ENCODE measurements around the gene MSMO1. TPM values are rescaled to one million over a fixed set of nuclear protein-coding genes. Genes with fewer than 3 reads are reported as not detected.
"Not testable (repeated sequence)": the region's sequence is repeated elsewhere in the genome, so short reads cannot be mapped to it uniquely, and the experiment has no call there.

Gene MSMO1
- total and polyA plus RNA-seq, 12 donors, result 3.7 to 15.1 (median 9.0) TPM

DNA sequence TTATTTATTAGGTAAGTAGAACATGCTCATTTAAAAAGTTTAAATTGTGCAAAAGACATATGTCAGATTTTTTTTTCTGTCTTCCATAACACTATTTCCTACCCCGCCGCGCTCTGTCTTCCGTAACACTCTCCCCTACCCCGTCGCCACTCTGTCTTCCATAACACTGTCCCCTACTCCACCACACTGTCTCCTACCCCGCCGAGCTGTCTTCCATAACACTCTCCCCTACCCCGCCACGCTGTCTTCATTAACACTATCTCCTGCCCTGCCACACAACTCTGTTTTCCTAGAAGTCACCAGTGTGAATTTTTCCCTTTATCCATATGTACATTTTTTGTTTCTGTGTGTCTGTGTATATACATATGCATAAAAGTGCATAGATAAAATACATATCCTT, 4.4 kb downstream of the MSMO1 start:
- TF ChIP-seq, protein P1, sequence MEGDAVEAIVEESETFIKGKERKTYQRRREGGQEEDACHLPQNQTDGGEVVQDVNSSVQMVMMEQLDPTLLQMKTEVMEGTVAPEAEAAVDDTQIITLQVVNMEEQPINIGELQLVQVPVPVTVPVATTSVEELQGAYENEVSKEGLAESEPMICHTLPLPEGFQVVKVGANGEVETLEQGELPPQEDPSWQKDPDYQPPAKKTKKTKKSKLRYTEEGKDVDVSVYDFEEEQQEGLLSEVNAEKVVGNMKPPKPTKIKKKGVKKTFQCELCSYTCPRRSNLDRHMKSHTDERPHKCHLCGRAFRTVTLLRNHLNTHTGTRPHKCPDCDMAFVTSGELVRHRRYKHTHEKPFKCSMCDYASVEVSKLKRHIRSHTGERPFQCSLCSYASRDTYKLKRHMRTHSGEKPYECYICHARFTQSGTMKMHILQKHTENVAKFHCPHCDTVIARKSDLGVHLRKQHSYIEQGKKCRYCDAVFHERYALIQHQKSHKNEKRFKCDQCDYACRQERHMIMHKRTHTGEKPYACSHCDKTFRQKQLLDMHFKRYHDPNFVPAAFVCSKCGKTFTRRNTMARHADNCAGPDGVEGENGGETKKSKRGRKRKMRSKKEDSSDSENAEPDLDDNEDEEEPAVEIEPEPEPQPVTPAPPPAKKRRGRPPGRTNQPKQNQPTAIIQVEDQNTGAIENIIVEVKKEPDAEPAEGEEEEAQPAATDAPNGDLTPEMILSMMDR (IDR thresholded peaks at IDR 0.05), result no peak
- H3K27me3 ChIP-seq, result no peaks in the 10 kb centered on the region
- H3K4me1 ChIP-seq, result peaks cover 2 to 25% (median 12%) of the 10 kb centered on the region in 9 donors
- H3K27ac ChIP-seq, result no peak overlapping the region
- no peaks in the 10 kb centered on the region for H3K9me3 ChIP-seq
- no peak overlapping the region for H3K4me3 ChIP-seq
- ATAC-seq (no peak), DNase-seq (no peak)
- 79 to 86% methylated on average over 10 of the region's 10 CpGs for WGBS, 2 donors
- intact Hi-C loops (cut with DNase I), result no loop called here
- H3K36me3 ChIP-seq, result peaks cover 0 to 32% (median 0%) of the 10 kb centered on the region in 9 donors

DNA sequence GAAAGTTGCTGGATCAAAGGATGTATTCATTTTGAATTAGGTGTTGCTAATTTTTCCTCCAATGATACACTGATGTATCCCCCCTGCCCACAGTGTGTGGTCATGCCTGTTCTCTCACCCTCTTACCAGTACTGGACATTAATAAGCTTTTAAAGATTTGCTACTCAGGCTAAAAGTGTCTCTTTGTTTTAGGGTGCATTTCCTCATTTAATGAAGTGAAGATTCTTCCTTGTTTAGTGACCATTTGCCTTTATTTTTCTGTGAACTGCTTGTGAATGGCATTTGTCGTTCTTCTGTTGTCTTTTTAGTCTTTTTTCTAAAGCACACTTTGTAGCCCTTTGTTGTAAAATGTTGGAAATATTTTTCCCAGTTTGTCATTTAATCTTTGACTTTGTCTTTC, 5.0 kb downstream of the MSMO1 start:
- no peak overlapping the region for H3K4me3 ChIP-seq
- peaks cover 2 to 25% (median 12%) of the 10 kb centered on the region in 9 donors for H3K4me1 ChIP-seq
- intact Hi-C loops (cut with DNase I), result no loop called here
- TF ChIP-seq, protein P1 (IDR thresholded peaks at IDR 0.05), result no peak
- H3K27ac ChIP-seq, result no peak overlapping the region
- ATAC-seq (no peak), DNase-seq (no peak)
- no peaks in the 10 kb centered on the region for H3K9me3 ChIP-seq
- no peaks in the 10 kb centered on the region for H3K27me3 ChIP-seq
- WGBS, 2 donors, result 67 to 73% methylated on average over 1 of the region's 1 CpG
- peaks cover 0 to 38% (median 0%) of the 10 kb centered on the region in 9 donors for H3K36me3 ChIP-seq

DNA sequence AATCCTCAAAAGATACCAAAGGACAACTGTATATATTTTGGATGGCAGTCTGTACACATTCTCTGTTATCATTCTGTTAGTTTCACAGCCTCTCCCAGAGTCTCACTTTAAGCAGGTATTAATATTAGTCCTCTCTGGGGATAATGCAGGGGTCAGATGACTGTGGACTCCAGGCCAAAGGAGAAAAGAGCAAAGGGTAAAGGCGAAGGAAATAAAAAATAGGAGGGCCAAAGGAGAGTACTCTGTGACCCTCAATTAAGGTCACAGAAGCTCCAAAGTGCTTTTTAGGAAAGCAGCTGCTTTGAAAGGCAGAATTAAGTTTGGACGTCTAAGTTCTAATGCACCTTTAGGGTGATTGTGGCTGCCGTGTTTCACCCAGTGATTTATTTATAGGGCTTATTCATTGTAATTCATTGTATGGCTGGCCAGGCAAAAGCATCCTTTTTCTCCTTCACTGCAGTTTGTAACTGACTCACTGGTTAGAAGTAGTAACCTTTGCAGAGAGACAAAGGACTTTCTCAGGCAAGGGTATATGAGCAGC, 7.8 kb downstream of the MSMO1 start:
- intact Hi-C loops (cut with DNase I), result no loop called here
- Histone ChIP-seq H3K27me3 (no peaks in the 10 kb centered on the region), H3K9me3 (no peaks in the 10 kb centered on the region), H3K27ac (no peak overlapping the region), H3K4me3 (no peak overlapping the region), H3K36me3 (peaks cover 0 to 65% (median 11%) of the 10 kb centered on the region in 9 donors), H3K4me1 (peaks cover 0 to 8% (median 0%) of the 10 kb centered on the region in 9 donors)
- ATAC-seq (no peak), DNase-seq (no peak)
- WGBS, 2 donors, result 63 to 75% methylated on average over 3 of the region's 3 CpGs
- TF ChIP-seq, protein P1 (IDR thresholded peaks at IDR 0.05), result no peak

DNA sequence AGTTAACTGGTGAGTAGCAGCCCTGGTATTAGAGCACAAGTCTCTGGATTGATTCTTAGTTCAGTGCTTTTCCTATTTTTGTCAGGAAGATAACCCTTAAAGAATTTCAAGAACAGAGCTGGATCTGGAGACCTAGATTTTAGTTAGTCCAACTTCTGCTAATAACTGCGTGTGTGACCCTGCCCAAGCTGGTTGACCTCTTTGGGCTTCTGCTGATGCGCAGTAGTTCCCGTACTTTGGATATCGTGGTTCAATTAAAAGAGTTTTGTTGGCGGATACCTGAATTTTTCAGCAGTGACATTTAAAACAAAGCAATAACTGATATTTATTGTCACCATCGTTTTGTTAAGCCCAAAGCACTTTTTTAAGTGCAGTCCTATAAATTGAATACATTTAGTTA, 9.3 kb downstream of the MSMO1 start:
- H3K4me1 ChIP-seq, result peaks cover 0 to 8% (median 0%) of the 10 kb centered on the region in 9 donors
- ATAC-seq (no peak), DNase-seq (no peak)
- no peak overlapping the region for H3K4me3 ChIP-seq
- TF ChIP-seq, protein P1 (IDR thresholded peaks at IDR 0.05), result no peak
- intact Hi-C loops (cut with DNase I), result no loop called here
- no peak overlapping the region for H3K27ac ChIP-seq
- 92 to 93% methylated on average over 6 of the region's 6 CpGs for whole genome bisulfite sequencing, 2 donors
- no peaks in the 10 kb centered on the region for H3K27me3 ChIP-seq
- H3K36me3 ChIP-seq, result peaks cover 0 to 77% (median 11%) of the 10 kb centered on the region in 9 donors
- no peaks in the 10 kb centered on the region for H3K9me3 ChIP-seq

DNA sequence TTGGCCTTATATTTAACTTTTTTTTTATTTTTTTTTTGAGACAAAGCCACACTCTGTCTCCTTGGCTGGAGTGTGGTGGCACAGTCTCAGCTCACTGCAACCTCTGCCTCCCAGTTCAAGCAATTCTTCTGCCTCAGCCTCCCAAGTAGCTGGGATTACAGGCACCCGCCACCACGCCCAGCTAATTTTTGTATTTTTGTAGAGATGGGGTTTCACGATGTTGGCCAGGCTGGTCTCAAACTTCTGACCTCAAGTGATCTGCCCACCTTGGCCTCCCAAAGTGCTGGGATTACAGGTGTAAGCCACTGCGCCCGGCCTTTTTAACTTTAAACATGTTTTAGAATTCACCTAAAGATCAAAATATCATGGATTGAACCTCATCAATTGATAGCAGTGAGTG, 14.9 kb downstream of the MSMO1 start:
- 97 to 98% methylated on average over 5 of the region's 5 CpGs for WGBS, 2 donors
- not testable (repeated sequence) for ATAC-seq, DNase-seq, H3K27me3 ChIP-seq, H3K4me3 ChIP-seq, H3K9me3 ChIP-seq, H3K27ac ChIP-seq, H3K4me1 ChIP-seq
- peaks cover 0 to 61% (median 11%) of the 10 kb centered on the region in 9 donors for H3K36me3 ChIP-seq
- intact Hi-C loops (cut with DNase I), result loop anchor here in 4 of 10 donors (2.0 to 10.0 kb wide), 3 partner anchors 208 to 214 kb away; no protein-coding TSS in a partner anchor
